Measurements from ENCODE around the gene RASSF4.

Gene RASSF4

GRCh38 chr10:44954962-44955361, 4.6 kb upstream of the RASSF4 start:
- H3K4me3 ChIP-seq (ENCODE audit: low read length), result no peak overlapping the region
- no peak for TF ChIP-seq CTCF (conservative IDR thresholded peaks at IDR 0.05; ENCODE audit: low read depth, low read length)
- DNase-seq (ENCODE audit: low read depth), result no peak

- DNase-seq (ENCODE audit: low read depth), result no peak
- no peak for TF ChIP-seq CTCF (conservative IDR thresholded peaks at IDR 0.05; ENCODE audit: low read depth, low read length)
- H3K4me3 ChIP-seq (ENCODE audit: low read length), result no peak overlapping the region
Measured at GRCh38 chr10:44955413-44956070, 4.1 kb upstream of the RASSF4 start.

GRCh38 chr10:44956226-44956625, 3.4 kb upstream of the RASSF4 start:
- no peak for TF ChIP-seq CTCF (conservative IDR thresholded peaks at IDR 0.05; ENCODE audit: low read depth, low read length)
- H3K4me3 ChIP-seq (ENCODE audit: low read length), result no peak overlapping the region
- DNase-seq (ENCODE audit: low read depth), result no peak

GRCh38 chr10:44956717-44957706, 2.6 kb upstream of the RASSF4 start:
- TF ChIP-seq CTCF (conservative IDR thresholded peaks at IDR 0.05; ENCODE audit: low read depth, low read length), result no peak
- no peak overlapping the region for H3K4me3 ChIP-seq (ENCODE audit: low read length)
- no peak for DNase-seq (ENCODE audit: low read depth)

- no peak for TF ChIP-seq CTCF (conservative IDR thresholded peaks at IDR 0.05; ENCODE audit: low read depth, low read length)
- peak; percentile 44 for DNase-seq (ENCODE audit: low read depth)
Measured at GRCh38 chr10:44958196-44958897, 1.3 kb upstream of the RASSF4 start.

GRCh38 chr10:44958898-44959246, 730 bp upstream of the RASSF4 start:
- no peak for DNase-seq (ENCODE audit: low read depth)
- H3K4me3 ChIP-seq (ENCODE audit: low read length), result peak overlapping the region; percentile 67
- TF ChIP-seq CTCF (conservative IDR thresholded peaks at IDR 0.05; ENCODE audit: low read depth, low read length), result no peak

More at GRCh38 chr10:44958196-44958897, 1.3 kb upstream of the RASSF4 start:
- H3K4me3 ChIP-seq (ENCODE audit: low read length), result peak overlapping the region; percentile 67
